HG03442 (cell line): ENCODE data around the gene TMEM176A.

Experiments
- ATAC-seq: cut with Tn5 transposase; IDR thresholded peaks from one replicate; pipeline ENCODE4 v1.9.1; 2021; ENCODE audit warnings: mild to moderate bottlenecking, moderate library complexity; ENCODE audit not compliant: unreplicated experiment

The TMEM176A gene

DNA sequence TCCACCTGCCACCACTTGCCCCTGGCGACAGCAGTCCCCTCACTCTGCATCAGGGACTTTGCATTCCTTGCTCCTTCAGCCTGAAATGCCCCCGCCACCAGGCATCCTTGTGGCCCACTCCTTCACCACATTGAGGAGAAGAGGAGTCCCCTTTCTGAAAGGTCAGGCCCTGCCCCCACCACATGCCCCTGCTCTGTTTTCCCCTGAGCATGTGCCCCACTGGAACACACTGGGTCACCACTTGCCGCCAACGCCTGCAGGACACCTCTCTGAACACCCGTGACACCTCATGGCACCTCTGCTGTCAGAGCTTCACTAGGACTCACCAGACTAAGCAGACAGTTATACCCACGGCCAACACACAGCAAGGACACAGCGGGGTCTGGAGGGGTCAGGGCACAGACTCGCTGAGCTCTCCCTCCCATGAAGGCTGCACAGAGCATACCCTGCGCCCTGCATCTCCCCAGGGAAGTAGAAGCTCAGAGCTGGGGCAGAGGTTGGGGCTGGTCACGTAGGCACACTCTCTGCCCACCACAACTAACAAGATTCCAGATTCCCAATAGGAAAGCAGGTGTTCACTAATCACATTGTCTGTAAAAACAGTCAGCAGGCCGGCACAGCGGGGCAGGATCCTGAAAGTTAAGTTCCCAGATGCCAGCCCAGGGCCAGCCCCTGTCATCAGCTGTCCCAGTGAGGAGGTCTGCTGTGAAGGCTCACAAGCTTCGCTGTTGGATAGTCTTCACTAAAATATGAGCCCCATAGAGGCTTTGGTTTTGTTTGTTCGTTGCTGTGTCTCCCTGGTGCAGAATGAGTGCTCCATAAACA, 45.9 kb downstream of the TMEM176A start:
- no peak for ATAC-seq

DNA sequence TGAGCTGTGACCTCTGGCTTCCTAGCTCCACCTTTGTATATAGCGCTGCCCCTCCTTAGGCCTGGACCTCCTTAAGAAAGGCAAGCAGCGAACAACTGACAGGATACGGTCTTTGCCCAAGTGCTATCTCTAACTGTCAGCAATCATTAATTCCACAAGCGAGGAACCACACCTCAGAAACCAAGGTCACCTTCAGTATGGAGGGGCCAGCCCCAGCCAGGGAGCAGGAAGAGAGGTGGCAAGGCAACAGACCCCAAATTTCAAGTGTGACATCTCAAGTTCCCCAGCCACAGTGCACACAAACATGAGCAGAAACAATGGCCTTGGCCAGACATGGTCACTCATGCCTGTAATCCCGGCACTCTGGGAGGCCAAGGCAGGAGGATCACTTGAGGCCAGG, 47.0 kb downstream of the TMEM176A start:
- no peak for ATAC-seq

DNA sequence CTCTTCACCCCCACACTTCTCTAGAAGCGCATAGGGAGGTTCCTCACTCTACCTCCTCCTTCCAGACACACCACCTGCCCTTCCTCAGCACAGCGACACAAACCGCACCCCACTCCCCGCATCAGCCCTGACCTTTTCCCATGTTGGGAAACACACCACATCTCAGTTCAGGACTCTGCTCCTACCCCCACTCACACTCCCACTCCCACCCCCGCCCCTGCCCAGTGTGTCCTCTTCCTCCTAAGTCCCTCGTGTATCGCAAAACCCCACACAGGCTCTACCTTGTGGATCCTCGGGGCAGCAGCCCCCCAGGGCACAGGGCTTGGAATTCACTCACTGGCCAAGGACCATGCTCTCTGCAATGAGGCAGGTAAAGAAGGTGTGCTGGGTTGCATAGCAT, 47.5 kb downstream of the TMEM176A start:
- ATAC-seq, result no peak

DNA sequence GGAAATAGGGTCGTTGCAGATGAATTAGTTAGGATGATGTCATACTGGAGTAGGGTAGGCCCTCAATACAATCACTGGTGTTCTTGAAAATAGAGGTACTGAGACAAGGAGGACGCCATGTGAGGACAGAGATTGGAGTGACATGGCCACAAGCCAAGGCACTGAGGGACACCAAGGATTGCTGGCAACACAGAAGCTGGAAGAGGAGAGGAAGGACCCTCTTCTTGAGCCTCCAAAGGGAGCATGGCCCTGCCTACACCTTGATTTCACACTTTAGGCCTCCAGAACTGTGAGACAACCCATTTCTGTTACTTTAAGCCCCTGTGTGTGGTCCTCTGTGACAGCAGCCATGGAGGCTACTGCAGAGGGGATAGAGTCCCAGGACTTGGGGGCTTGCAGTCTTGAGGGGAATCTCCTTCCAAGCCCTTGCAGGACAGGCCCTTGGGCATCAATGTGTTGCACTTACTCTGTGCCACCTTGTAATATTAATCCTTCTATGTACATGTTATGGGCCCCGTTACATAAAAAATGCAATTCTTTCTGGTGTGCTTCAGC, 48.1 kb downstream of the TMEM176A start:
- no peak for ATAC-seq

DNA sequence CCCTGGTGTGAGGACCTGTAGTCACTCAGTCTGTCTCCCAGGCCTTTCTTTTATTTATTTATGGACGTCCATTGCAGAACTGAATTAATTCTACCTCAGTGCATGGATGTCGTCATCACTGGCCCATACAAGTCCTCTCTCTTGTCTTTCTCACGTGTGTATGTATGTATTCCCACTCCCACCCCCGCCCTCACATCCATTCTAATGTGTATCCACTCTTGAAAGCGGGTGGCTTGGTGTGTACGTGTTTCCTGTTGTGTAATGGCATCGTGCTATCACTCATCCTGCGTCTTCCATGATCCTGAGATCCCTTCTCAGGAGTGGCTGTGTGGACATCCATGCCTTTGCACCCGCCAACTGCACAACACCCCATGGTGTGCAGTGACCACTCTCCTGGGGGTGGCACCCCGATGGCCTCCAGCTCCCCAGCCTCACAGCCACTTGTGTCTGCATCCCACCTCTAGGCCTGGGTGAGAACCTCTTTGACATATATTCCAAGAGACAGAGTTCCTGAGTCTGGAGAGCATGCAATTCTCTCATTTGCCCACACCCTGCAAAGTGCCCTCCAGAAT, 48.7 kb downstream of the TMEM176A start:
- no peak for ATAC-seq

DNA sequence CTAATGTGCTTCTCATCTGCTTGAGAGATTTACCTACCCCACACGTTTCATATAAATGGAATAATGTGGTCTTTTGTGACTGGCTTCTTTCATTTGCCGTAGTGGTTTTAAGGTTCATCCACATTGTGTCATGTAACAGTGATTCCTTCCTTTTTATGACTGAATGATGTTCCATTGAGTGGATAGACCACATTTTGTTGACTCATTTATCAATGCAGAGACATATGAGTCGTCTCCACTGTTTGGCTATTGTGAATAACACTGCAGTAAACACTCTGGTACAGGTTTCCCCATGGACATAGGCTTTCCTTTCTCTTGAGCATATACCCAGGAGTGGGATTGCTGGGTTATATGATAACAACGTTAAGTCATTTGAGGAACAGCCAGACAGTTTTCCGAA, 49.7 kb downstream of the TMEM176A start:
- ATAC-seq, result no peak

- ATAC-seq, result no peak
Observed at GRCh38 chr7:150851492-150852370, 51.2 kb downstream of the TMEM176A start.

GRCh38 chr7:150852371-150852905, 51.9 kb downstream of the TMEM176A start, which contains the start of gene AOC1:
Gene AOC1, plus strand, starts transcription at chr7:150852517. Its CDS starts 3,954 bp downstream, at chr7:150856471.
- no peak for ATAC-seq

- ATAC-seq, result no peak
Observed at GRCh38 chr7:150854066-150855000, 53.8 kb downstream of the TMEM176A start.
